ENCODE data around the gene NEK4.
"Not testable (repeated sequence)": the region's sequence is repeated elsewhere in the genome, so short reads cannot be mapped to it uniquely, and the experiment has no call there.

The NEK4 gene

DNA sequence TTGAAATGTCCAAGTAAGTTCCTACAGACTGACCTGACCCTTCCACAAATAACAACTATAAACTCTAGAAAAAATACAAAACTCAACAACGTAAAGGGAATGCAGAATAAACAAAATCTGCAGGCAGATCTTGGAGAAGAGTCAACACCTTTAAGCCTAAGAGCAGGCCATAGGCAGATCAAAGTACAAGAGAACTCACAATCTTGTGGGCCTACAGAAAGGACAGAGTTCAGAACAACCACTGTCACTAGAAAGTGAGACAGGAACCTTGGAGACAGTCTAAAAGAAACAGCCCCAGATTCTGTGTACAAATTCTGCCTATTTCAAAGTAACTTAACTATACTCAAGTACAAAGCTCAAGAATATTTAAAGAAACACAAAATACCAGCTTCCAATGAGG lies 31.0 kb downstream of the NEK4 start:
- Histone ChIP-seq H3K4me3 (ENCODE audit: insufficient read depth, low read depth, low read length, poor library complexity, severe bottlenecking) (no peak overlapping the region), H3K36me3 (ENCODE audit: control insufficient read depth, insufficient read depth, low read length) (peaks cover 31% of the 10 kb centered on the region), H3K27me3 (replicated peaks; ENCODE audit: control insufficient read depth, insufficient read depth, low read length, poor library complexity, severe bottlenecking) (no peaks in the 10 kb centered on the region), H3K9me3 (ENCODE audit: control insufficient read depth, low read length) (no peaks in the 10 kb centered on the region), H3K27ac (ENCODE audit: insufficient read depth, low read length, poor library complexity, severe bottlenecking) (no peak overlapping the region), H3K4me1 (ENCODE audit: control insufficient read depth, insufficient read depth, low read length, poor library complexity, severe bottlenecking) (no peaks in the 10 kb centered on the region)
- no peak for DNase-seq

- no peak for DNase-seq
- H3K36me3 ChIP-seq (ENCODE audit: control insufficient read depth, insufficient read depth, low read length) = peaks cover 28% of the 10 kb centered on the region
- no peaks in the 10 kb centered on the region for H3K9me3 ChIP-seq (ENCODE audit: control insufficient read depth, low read length)
- H3K4me1 ChIP-seq (ENCODE audit: control insufficient read depth, insufficient read depth, low read length, poor library complexity, severe bottlenecking) = no peaks in the 10 kb centered on the region
- no peak overlapping the region for H3K27ac ChIP-seq (ENCODE audit: insufficient read depth, low read length, poor library complexity, severe bottlenecking)
- H3K27me3 ChIP-seq (replicated peaks; ENCODE audit: control insufficient read depth, insufficient read depth, low read length, poor library complexity, severe bottlenecking) = no peaks in the 10 kb centered on the region
- H3K4me3 ChIP-seq (ENCODE audit: insufficient read depth, low read depth, low read length, poor library complexity, severe bottlenecking) = no peak overlapping the region
Observed at GRCh38 chr3:52733256-52733891, 37.4 kb downstream of the NEK4 start.

- no peak overlapping the region for H3K4me3 ChIP-seq (ENCODE audit: insufficient read depth, low read depth, low read length, poor library complexity, severe bottlenecking)
- peaks cover 27% of the 10 kb centered on the region for H3K36me3 ChIP-seq (ENCODE audit: control insufficient read depth, insufficient read depth, low read length)
- no peak for DNase-seq
- no peaks in the 10 kb centered on the region for H3K27me3 ChIP-seq (replicated peaks; ENCODE audit: control insufficient read depth, insufficient read depth, low read length, poor library complexity, severe bottlenecking)
- H3K9me3 ChIP-seq (ENCODE audit: control insufficient read depth, low read length) = no peaks in the 10 kb centered on the region
- H3K4me1 ChIP-seq (ENCODE audit: control insufficient read depth, insufficient read depth, low read length, poor library complexity, severe bottlenecking) = no peaks in the 10 kb centered on the region
- no peak overlapping the region for H3K27ac ChIP-seq (ENCODE audit: insufficient read depth, low read length, poor library complexity, severe bottlenecking)
Observed at GRCh38 chr3:52731590-52731989, 39.1 kb downstream of the NEK4 start.

- Histone ChIP-seq H3K9me3 (ENCODE audit: control insufficient read depth, low read length) (no peaks in the 10 kb centered on the region), H3K27me3 (replicated peaks; ENCODE audit: control insufficient read depth, insufficient read depth, low read length, poor library complexity, severe bottlenecking) (no peaks in the 10 kb centered on the region), H3K4me3 (ENCODE audit: insufficient read depth, low read depth, low read length, poor library complexity, severe bottlenecking) (no peak overlapping the region), H3K36me3 (ENCODE audit: control insufficient read depth, insufficient read depth, low read length) (peaks cover 27% of the 10 kb centered on the region), H3K4me1 (ENCODE audit: control insufficient read depth, insufficient read depth, low read length, poor library complexity, severe bottlenecking) (no peaks in the 10 kb centered on the region), H3K27ac (ENCODE audit: insufficient read depth, low read length, poor library complexity, severe bottlenecking) (no peak overlapping the region)
- DNase-seq = no peak
Observed at GRCh38 chr3:52730681-52731080, 40.1 kb downstream of the NEK4 start.

DNA sequence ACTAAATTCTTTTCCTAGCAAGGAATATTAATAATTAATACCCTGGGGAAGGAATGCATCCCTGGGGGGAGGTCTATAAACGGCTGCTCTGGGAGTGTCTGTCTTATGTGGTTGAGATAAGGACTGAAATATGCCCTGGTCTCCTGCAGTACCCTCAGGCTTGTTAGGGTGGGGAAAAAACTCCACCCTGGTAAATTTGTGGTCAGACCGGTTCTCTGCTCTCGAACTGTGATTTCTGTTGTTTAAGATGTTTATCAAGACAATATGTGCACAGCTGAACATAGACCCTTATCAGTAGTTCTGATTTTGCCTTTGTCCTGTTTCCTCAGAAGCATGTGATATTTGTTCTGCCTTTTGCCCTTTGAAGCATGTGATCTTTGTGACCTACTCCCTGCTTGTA lies 42.0 kb downstream of the NEK4 start:
- H3K27me3 ChIP-seq (replicated peaks; ENCODE audit: control insufficient read depth, insufficient read depth, low read length, poor library complexity, severe bottlenecking); H3K4me1 ChIP-seq (ENCODE audit: control insufficient read depth, insufficient read depth, low read length, poor library complexity, severe bottlenecking); H3K4me3 ChIP-seq (ENCODE audit: insufficient read depth, low read depth, low read length, poor library complexity, severe bottlenecking); H3K27ac ChIP-seq (ENCODE audit: insufficient read depth, low read length, poor library complexity, severe bottlenecking); H3K9me3 ChIP-seq (ENCODE audit: control insufficient read depth, low read length); DNase-seq: not testable (repeated sequence)
- peaks cover 22% of the 10 kb centered on the region for H3K36me3 ChIP-seq (ENCODE audit: control insufficient read depth, insufficient read depth, low read length)

DNA sequence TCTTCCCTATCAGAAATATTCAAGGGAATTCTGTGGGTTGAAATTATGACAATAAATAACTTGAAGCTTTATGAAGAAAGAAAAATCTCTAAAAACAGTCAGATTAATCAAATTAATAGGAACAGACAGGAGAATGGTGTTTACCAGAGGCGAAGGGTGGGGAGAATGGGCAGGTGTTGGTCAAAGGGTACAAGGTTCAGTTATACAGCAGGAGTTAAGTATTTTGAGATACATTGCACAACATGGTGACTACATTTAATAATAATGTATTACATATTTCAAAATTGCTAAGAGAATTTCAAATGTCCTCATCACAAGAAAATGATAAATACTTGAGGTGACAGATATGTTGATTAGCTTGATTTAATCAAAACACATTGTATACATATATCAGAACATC lies 46.2 kb downstream of the NEK4 start:
- DNase-seq = no peak
- Histone ChIP-seq H3K27me3 (replicated peaks; ENCODE audit: control insufficient read depth, insufficient read depth, low read length, poor library complexity, severe bottlenecking) (no peaks in the 10 kb centered on the region), H3K36me3 (ENCODE audit: control insufficient read depth, insufficient read depth, low read length) (no peaks in the 10 kb centered on the region), H3K4me3 (ENCODE audit: insufficient read depth, low read depth, low read length, poor library complexity, severe bottlenecking) (no peak overlapping the region), H3K9me3 (ENCODE audit: control insufficient read depth, low read length) (no peaks in the 10 kb centered on the region), H3K27ac (ENCODE audit: insufficient read depth, low read length, poor library complexity, severe bottlenecking) (no peak overlapping the region), H3K4me1 (ENCODE audit: control insufficient read depth, insufficient read depth, low read length, poor library complexity, severe bottlenecking) (no peaks in the 10 kb centered on the region)

- Histone ChIP-seq H3K27ac (ENCODE audit: insufficient read depth, low read length, poor library complexity, severe bottlenecking) (no peak overlapping the region), H3K27me3 (replicated peaks; ENCODE audit: control insufficient read depth, insufficient read depth, low read length, poor library complexity, severe bottlenecking) (no peaks in the 10 kb centered on the region), H3K4me1 (ENCODE audit: control insufficient read depth, insufficient read depth, low read length, poor library complexity, severe bottlenecking) (no peaks in the 10 kb centered on the region), H3K36me3 (ENCODE audit: control insufficient read depth, insufficient read depth, low read length) (no peaks in the 10 kb centered on the region), H3K9me3 (ENCODE audit: control insufficient read depth, low read length) (no peaks in the 10 kb centered on the region), H3K4me3 (ENCODE audit: insufficient read depth, low read depth, low read length, poor library complexity, severe bottlenecking) (no peak overlapping the region)
- DNase-seq = no peak
Observed at GRCh38 chr3:52723935-52724334, 46.8 kb downstream of the NEK4 start.

GRCh38 chr3:52722491-52722890 lies 48.2 kb downstream of the NEK4 start:
- DNase-seq = no peak
- Histone ChIP-seq H3K36me3 (ENCODE audit: control insufficient read depth, insufficient read depth, low read length) (no peaks in the 10 kb centered on the region), H3K9me3 (ENCODE audit: control insufficient read depth, low read length) (no peaks in the 10 kb centered on the region), H3K27me3 (replicated peaks; ENCODE audit: control insufficient read depth, insufficient read depth, low read length, poor library complexity, severe bottlenecking) (no peaks in the 10 kb centered on the region), H3K4me1 (ENCODE audit: control insufficient read depth, insufficient read depth, low read length, poor library complexity, severe bottlenecking) (no peaks in the 10 kb centered on the region), H3K4me3 (ENCODE audit: insufficient read depth, low read depth, low read length, poor library complexity, severe bottlenecking) (no peak overlapping the region), H3K27ac (ENCODE audit: insufficient read depth, low read length, poor library complexity, severe bottlenecking) (no peak overlapping the region)

DNA sequence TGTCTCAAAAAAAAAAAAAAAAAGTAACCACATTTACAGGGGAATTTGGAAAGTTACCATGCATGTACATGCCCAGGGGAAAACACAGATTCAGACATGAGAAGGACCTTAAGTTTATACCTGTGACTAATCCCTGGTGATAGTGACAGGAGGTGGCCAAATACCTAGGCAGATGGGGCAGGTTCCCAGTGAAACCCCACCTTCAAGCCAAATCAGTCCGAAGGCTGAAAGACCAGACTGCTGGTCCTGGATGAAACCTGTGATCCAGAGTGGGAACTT lies 49.1 kb downstream of the NEK4 start:
- DNase-seq = no peak
- H3K4me3 ChIP-seq (ENCODE audit: insufficient read depth, low read depth, low read length, poor library complexity, severe bottlenecking) = no peak overlapping the region
- no peak overlapping the region for H3K27ac ChIP-seq (ENCODE audit: insufficient read depth, low read length, poor library complexity, severe bottlenecking)
- no peaks in the 10 kb centered on the region for H3K36me3 ChIP-seq (ENCODE audit: control insufficient read depth, insufficient read depth, low read length)
- no peaks in the 10 kb centered on the region for H3K9me3 ChIP-seq (ENCODE audit: control insufficient read depth, low read length)
- H3K4me1 ChIP-seq (ENCODE audit: control insufficient read depth, insufficient read depth, low read length, poor library complexity, severe bottlenecking) = no peaks in the 10 kb centered on the region
- no peaks in the 10 kb centered on the region for H3K27me3 ChIP-seq (replicated peaks; ENCODE audit: control insufficient read depth, insufficient read depth, low read length, poor library complexity, severe bottlenecking)

DNA sequence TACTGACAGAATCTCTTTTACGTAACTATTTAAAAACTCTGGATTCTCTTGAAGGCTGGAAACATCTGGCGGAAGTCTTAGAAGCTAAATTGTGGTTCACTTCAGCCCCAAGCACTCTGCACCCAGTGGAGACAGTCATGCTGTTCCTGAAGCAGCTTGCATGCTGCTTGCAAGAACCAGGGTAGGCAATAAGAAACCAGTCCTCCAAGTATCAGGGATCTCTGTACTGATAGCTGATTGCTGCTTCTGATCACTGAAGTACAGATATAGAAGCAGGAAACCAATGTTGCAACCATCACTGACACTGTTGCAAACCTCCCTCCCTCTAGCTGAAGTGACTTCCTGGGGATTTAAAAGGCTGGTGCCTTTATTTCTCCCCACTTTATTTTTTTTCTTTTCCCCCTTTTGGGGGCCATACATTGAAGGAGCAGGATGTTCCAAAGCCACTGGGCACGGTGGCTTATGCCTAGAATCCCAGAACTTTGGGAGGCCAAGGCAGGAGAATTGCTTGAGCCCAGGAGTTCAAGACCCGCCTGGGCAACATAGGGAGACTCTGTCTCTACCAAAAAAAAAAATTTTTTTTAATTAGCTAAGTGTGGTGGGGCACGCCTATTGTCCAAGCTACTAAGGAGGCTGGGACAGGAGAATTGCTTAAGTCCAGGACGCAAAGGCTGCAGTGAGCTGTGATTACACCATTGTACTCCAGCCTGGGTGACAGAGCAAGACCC lies 49.6 kb downstream of the NEK4 start:
- no peaks in the 10 kb centered on the region for H3K36me3 ChIP-seq (ENCODE audit: control insufficient read depth, insufficient read depth, low read length)
- H3K4me1 ChIP-seq (ENCODE audit: control insufficient read depth, insufficient read depth, low read length, poor library complexity, severe bottlenecking) = no peaks in the 10 kb centered on the region
- no peak overlapping the region for H3K27ac ChIP-seq (ENCODE audit: insufficient read depth, low read length, poor library complexity, severe bottlenecking)
- H3K9me3 ChIP-seq (ENCODE audit: control insufficient read depth, low read length) = no peaks in the 10 kb centered on the region
- DNase-seq = no peak
- H3K27me3 ChIP-seq (replicated peaks; ENCODE audit: control insufficient read depth, insufficient read depth, low read length, poor library complexity, severe bottlenecking) = no peaks in the 10 kb centered on the region
- H3K4me3 ChIP-seq (ENCODE audit: insufficient read depth, low read depth, low read length, poor library complexity, severe bottlenecking) = no peak overlapping the region

Data from effector memory CD4-positive, alpha-beta T cell (primary cell).